GM18909 (cell line): ENCODE results near the gene CCDC159.
A peak's percentile ranks its signal among the peaks of the same experiment; 100 is the strongest.
"Not testable (repeated sequence)": the region's sequence is repeated elsewhere in the genome, so short reads cannot be mapped to it uniquely, and the experiment has no call there.

Experiments
- ATAC-seq: cut with Tn5 transposase; IDR thresholded peaks from one replicate; pipeline ENCODE4 v1.9.1; 2021; ENCODE audit warnings: mild to moderate bottlenecking; ENCODE audit not compliant: unreplicated experiment, poor library complexity

CCDC159 gene

DNA sequence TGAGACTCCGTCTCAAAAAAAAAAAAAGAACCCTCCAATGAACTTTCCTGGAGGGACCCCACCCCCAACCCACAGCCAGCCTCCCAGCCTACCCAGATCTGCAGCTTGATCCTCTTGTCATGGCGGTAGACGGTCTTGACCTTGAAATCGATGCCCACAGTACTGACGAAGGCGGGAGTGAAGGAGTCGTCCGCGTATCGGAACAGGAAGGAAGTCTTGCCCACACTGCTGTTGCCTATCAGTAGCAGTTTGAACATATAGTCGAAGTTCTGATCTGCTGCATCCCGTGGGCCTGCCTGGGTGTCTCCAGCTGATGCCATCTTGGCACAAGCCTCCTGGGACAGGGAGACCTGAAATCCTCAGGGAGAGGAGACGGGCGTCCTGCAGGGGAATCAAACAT is 9.2 kb upstream of the CCDC159 start:
- no peak for ATAC-seq

DNA sequence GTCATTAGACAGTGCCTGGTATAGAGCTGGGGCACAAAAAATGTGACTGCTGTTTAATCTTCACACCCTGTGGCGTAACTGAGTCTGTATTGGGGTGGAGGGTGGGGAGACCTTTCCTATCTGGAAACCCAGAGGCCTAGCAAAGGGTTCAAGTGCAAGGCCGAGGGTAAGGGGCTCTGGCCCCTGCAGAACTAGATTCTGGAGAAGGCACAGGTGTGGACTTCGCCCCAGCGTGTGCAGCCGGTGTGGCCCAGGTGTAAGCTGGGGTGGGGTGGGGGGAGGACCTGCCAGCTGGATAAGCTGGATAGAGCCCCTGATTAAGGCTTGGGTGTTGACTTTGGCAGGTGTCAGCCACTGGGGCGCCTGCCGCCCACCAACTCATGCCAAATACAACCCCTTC is 8.2 kb upstream of the CCDC159 start:
- no peak for ATAC-seq

DNA sequence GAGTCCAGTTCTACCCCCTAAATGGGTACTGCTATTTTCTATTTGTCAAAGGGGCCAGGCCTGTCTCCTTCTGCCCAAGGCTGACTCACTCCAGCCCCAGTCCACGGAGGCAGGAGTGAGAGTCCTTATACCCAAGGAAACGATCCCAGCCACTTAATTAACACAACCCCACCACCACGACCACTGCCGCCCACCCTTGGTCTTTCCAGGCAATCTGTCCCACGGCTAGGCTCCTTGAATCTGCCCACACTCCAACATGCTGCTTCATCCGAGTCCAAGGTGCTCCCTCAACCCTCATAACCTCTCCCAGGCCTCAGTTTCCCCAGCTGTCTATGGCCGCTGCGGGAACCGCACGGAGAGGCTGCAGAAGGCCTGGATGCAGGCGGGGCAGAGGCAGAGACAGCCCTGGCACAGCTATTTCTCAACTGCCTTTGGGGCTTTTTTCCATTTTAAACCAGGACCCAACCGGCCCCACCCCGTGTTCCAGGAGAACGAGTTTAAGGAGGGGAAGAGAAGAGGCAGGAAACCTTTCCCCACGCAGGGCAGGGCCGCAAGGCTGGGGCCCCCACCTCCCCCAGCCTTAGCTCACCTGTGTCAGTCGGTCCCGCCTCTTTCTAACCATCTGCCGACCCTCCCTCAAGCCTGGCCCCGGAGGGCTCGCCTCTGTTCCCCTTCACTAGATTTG is 7.6 kb upstream of the CCDC159 start:
- no peak for ATAC-seq

DNA sequence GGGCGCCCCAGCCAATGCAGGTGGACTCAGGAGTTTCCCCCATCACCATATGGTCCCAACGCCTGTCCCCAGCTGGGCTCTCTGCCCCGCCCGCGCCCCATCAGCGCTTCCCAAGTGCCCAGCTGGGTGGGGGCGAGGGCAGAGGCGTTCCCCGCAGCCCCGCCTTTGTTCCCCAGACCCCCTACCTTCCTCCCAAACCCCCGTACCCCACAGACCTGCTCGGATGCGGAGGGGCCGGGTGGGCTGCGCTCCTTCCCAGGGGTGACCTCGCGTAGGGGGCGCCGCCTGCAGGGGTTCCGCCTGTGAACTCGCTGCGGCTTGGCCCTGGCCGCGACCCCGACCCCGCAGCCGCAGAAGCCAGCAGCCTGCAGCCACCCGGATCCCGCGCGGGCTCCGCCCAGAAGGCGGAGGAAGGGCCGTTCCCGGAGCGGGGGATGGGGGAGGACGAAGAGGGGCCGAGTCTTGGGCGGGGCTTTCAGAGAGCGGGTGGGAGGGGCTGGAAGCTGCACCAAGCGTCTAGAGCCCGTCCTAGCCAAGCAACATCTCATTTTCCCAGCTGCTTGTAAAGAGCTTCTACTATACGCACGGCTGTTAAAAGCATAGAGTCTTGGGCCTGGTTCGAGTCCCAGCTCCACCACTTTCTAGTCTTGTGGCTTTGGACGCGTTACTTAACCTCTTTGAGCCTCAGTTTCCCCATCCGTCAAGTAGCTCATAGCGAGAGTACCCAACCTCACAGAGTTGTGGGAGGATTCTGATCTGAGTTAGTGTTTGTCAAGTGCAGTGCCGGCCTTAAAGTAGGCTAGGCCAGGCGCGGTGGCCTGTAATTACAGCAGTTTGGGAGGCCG is 6.8 kb upstream of the CCDC159 start, which contains the start of gene RAB3D:
TSS of gene RAB3D (minus strand) at position 404 of the 845 bp plus-strand sequence. CDS start 2,258 bp downstream, outside the sequence.
- peak; percentile 61 for ATAC-seq

DNA sequence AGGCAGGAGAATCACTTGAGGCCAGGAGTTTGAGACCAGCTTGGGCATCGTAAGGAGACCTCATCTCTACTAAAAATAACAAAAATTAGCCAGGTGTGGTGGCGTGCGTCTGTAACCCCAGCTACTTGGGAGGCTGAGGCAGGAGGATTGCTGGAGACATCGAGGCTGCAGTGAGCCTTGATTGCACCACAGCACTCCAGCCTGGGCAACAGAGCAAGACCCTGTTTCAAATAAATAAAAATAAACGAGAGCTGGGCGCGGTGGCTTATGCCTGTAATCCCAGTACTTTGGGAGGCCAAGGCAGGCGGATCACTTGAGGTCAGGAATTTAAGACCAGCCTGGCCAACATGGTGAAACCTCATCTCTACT is 6.2 kb upstream of the CCDC159 start:
- ATAC-seq: not testable (repeated sequence)

DNA sequence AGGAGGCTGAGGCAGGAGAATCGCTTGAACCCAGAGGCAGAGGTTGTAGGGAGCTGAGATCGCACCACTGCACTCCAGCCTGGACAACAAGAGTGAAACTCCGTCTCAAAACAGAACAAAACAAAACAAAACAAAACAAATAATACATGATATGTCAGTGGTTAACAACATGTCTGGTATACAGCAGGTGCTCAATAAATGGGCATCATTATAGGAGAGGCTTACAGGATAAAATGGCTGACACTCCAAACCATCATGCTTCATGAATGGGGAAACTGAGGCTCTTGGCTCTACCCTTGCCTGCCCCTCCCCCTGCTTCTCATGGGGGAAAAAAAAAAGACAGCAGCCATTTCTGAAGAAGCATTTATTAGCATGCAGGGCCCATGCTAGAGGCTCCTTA is 3.9 kb upstream of the CCDC159 start:
- no peak for ATAC-seq

DNA sequence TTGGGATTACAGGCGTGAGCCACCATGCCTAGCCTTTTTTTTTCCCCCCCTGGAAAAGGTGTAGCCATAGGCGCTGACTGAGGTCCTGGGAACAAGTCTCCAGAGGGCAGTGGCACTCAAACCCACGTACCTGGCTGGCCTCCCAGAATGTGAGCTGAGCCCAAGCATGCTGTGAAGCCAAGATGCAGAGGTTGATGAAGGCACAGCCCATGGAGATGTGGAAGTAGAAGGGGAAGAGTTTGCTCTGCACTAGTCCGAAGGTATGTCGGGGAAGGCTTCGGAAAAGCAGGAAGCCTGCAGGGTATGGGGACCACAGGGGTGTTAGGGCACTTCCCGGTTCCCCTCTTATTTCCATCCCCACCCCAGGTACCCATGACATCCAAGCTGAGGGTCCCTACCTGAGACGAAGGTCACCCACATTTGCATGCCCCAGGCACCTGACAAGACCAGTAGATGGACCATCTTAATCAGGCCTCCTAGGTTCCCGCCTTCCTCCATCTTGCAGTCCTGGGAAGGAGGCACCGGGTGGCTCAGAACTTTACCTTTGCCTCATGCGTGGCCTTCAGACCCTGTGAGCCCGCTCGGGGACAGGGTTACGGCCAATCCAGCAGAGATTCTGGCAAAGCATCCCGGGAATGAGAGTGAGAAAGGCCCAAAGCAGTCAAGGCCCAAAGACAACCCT is 1.1 kb upstream of the CCDC159 start:
- no peak for ATAC-seq

DNA sequence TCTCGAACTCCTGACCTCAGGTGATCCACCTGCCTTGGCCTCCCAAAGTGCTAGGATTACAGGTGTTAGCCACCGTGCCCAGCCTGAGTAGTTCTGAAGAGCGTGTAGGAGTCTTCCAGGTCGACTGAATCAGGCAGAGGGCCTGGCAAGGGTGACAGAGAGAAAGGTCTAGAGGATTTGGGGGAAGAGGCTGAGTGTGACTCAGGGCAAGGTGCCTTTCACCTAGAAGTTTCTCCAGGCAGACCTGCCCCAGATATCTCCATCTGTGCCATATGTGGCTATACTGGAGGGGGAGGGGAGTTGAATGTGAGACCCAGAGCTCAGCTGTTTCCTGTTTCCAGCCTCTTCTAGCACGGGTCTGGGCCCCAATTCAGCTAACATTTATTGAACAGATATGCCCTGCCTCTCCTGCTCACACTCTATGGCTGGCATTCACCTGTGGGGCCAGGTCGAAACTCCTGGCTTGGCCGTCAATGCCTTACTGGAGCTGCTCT is 1.3 kb downstream of the CCDC159 start:
- no peak for ATAC-seq

DNA sequence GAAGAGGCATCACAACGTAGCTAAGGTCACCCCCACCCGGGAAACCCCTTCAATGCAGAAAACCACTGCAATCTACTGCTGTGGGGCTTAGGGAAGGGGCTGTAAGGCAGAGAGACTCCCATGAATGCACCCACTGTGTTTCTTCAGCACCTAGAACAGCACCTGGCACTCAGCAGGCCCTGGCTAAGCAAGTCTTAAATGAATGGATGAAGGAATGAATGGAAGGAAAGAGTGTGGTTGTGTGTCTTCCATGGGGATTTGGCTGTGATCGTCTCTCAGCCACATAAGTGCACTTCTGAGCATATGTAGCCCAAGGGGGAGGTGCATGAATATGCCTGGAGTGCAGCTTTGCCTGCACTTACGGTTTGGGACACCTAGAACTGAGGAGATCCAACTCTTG is 2.9 kb downstream of the CCDC159 start:
- ATAC-seq: no peak

DNA sequence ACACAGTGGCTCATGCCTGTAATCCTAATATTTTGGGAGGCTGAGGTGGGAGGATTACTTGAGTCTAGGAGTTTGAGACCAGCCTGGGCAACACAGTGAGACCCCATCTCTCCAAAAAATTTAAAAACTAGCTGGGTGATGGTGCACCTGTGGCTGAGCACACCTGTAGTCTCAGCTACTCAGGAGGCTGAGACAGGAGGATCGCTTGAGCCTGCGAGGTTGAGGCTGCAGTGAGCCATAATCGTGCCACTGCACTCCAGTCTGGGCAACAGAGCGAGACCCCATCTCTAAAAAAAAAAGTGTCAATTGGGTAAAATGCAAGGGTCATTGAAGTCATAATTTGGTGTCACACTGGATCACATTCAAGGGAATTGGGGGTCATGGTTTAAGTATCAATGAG is 7.8 kb downstream of the CCDC159 start:
- not testable (repeated sequence) for ATAC-seq

DNA sequence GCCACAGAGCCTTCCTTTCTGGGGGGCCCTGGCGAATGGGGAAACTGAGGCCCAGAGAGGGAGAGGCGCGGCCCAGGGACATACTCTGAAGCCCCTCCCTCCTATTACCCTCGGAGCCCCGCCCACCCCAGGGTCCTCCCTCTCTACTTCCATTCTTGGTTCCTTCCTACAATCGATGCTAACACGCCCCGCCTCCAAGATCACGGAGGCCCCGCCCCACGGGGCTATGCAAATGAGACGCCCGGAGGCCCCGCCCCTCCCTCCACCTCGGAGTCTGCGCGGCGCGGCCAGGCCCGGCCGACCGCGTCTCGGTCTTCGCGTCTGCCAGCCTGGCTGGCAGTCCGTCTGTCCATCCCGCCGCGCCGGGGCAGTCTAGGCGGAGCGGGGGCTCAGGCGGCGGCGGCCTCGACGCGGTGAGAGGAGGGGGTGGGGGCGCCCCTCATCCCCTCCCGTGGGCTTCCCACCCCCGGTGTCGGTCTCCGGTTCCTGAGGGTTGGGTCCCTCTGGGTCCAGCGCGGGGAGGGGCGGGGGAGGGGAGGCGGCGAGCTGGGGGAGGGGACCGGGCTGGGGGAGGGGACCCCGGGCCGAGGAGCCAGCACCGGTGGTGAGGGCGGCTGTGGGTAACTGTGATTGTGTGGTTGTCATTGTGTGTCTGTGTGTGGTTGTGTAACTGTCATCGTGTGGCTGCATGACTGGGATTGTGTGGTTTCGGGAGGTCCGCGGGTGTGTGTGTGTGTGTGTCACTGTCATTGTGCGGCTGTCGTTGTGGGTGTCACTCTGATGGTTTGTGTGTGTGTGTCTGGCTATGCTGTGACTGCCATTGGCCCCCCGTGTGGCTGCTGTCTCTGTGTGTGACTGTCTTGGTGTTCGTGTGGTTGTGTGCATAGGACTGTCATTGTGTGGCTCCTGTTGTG is 9.1 kb downstream of the CCDC159 start, which contains the start of gene PLPPR2:
TSS of gene PLPPR2 (plus strand) at position 273 of the 914 bp plus-strand sequence. CDS start 2,242 bp downstream, outside the sequence.
- peak; percentile 55 for ATAC-seq

DNA sequence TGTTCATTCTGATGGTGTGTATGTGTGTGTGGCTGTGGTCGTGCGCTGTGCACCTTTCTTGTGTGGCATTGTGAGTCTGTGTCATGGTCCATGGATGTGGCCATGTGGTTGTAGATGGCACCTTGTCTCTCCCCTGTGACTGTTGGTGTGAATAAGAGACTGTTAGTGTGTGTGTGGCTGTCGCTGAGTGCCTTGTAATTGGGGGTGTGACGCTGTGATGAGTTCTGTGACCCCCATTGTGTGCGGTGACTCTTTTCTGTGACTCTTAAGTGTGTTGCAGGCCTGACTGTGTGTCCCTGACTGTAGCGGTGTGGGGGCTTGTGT is 9.7 kb downstream of the CCDC159 start:
- no peak for ATAC-seq

DNA sequence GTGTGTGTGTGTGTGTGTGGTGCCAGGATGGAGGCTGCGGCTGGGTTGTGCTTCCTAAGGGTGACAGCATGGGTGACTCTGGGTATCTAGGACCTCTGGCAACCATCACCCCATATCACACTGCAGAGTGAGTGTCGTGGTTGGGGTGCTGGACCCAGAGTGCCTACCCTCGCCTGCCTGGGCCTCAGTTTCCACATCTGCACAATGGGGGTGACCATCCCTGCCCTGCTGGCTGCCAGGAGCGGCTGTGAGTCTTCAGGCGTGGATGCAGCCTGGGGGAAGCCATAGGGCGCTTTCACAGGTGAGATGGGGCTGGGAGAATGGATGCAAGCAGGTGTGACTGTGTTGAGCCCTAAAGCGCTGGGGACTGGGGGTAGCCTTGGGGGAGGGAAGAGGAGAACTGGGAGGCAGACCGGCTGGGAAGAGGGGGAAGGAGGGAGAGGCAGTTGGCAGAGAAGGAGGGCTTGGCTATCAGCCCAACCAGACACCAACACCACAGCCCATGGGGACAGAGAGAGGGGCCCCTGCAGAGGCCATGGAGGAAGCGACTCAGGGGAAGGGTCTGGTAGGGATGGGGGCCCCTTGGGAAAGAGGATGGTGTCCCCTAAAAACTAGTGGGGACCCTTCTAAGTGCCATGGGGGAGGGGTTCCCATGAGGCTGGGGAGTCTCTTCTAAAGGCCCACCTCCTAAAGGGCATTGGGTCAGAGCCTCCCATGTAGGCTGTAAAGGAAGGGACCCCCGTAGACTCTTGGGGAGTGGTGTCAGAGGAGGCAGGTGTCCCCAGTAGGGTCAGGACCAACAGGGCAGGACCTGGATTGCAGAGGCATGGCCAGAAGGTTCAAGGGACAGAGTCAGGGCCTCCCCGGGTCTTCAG is 10.6 kb downstream of the CCDC159 start:
- ATAC-seq: no peak

DNA sequence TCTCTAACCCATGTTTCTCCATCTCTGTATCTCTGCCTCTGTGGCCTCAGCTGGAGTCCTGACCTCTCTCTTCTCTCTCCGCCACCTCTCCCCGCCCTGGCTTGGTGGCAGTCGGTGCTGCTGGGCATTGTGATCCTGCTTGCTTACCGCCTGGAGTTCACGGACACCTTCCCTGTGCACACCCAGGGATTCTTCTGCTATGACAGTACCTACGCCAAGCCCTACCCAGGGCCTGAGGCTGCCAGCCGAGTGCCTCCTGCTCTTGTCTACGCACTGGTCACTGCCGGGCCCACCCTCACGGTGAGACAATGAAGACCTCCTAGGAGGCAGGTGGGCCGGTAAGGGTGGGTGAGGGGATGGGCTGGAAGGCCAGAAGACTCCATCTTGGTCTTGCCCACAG is 13.1 kb downstream of the CCDC159 start:
- no peak for ATAC-seq

DNA sequence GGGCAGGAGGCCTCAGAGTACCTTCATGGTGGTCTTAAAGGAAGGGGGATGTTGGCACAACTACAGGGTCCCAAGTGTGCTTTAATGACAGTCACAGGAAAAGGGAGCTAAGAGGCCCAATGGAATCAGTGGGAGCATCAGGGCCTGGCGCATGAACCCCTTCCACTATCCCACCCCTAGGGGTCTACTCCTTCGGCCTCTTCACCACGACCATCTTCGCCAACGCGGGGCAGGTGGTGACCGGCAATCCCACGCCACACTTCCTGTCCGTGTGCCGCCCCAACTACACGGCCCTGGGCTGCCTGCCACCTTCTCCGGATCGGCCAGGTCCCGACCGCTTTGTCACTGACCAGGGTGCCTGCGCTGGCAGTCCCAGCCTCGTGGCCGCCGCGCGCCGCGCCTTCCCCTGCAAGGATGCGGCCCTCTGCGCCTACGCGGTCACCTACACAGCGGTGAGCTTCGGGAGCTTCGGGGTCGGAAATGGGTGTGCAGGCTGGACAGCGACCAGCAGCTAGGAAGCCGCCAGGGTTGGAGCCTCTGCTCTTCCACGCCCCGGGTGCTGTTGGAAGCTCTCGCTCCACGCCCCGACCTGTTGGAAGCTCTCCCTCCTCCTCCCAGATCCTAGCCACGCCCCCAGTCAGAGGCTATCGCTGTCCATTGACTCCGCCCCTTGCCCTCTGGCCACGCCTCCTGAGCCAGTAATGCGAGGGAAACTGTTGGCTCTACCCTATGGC is 14.9 kb downstream of the CCDC159 start:
- ATAC-seq: no peak

DNA sequence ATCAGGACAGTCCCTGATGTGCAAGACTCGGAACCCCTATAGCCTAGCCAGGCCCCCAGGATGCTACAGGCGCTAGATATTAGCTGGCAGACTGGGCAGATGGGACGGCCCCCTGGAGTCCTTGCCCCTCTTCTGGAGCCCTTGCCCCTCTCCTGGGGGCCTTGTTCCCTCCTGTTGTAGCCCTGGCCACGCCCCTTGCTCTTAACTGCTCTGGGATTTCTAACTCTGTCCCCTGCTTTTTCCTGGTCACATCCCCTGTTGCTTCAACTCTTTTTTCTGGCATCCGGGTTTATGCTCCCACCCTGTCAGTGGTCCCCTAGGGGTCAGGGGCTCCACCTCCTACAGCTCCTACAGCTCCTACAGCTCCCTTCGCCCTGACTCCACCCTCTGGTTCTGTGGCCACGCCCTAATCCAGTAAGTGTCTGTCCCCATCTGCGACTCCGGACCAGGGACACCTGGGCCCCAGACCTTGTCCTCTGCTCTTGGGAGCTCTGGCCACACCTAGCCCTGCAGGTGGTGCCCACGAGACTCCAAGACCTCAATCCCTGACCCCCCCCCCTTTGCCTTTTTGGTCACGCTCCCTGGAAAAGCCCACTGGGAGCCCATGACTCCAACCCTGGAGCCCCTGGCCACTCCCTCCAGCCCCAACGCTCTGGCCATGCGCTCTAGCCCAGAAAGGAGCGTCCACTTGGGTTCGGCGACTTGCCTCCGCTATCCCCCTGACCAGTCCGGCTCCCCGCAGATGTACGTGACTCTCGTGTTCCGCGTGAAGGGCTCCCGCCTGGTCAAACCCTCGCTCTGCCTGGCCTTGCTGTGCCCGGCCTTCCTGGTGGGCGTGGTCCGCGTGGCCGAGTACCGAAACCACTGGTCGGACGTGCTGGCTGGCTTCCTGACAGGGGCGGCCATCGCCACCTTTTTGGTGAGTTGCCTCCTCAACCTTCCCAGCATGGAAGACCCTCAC is 15.7 kb downstream of the CCDC159 start:
- ATAC-seq: no peak

DNA sequence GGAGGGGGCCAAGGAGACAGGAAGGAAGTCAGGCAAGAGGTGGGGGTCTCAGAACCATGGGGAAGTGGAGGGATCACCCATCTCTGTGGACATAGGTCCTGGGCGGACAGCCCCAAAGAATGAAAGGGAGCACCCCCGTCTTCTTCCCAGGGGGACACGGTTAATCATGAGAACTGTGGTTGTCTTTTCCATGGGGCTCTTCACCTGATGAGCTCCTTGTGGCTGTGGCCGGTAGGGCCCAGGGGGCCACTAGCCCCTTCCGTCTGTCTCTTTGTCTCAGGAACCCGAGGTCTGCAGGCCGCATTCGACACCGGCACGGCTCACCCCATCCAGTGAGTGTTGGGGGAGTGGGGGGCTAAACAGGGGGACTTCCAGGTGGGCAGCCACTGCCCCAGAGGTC is 17.6 kb downstream of the CCDC159 start:
- no peak for ATAC-seq
